ENCODE results near the gene SCN4B. TPM values are rescaled to one million over a fixed set of nuclear protein-coding genes. Genes with fewer than 3 reads are reported as not detected.

Gene SCN4B
- total RNA-seq, 4 donors from 2014 or later, result 0.35 to 8.3 (median 1.4) TPM

DNA sequence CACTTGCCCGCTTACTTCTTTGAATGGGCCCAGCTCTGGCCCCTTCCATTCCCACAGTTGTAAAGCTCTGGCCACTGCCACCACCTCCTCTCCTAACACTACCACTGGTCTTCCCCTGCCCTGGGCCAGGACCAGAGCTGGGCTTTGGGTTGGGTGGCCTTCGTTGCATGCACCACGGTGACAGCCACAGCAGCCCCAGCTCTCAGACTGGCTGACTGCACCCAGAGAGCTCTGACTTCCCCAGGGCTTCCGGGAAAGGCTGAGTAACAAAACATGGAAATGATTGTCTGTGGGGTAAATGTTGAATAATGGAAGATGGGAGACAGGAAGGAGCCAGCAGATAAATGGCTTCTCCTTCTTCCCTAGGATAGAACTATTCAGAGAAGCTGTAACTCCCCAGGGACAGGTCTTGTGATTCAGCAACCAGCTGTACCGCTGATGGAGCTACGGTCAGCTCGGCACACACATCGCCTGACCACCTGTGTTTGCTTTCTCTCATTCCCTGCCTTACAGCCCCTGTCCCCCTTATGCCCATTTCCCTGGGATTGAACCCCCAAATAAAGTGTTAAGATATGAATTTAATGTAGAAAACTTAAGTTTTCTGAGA lies 27.6 kb downstream of the SCN4B start:
- Histone ChIP-seq H3K9me3 (no peaks in the 10 kb centered on the region), H3K27ac (no peak overlapping the region), H3K4me3 (no peak overlapping the region), H3K27me3 (no peaks in the 10 kb centered on the region), H3K4me1 (no peaks in the 10 kb centered on the region), H3K36me3 (peaks cover 0 to 4% (median 0%) of the 10 kb centered on the region in 3 donors)
- TF ChIP-seq POLR2A (IDR thresholded peaks at IDR 0.05), result no peak
- TF ChIP-seq, protein P1, sequence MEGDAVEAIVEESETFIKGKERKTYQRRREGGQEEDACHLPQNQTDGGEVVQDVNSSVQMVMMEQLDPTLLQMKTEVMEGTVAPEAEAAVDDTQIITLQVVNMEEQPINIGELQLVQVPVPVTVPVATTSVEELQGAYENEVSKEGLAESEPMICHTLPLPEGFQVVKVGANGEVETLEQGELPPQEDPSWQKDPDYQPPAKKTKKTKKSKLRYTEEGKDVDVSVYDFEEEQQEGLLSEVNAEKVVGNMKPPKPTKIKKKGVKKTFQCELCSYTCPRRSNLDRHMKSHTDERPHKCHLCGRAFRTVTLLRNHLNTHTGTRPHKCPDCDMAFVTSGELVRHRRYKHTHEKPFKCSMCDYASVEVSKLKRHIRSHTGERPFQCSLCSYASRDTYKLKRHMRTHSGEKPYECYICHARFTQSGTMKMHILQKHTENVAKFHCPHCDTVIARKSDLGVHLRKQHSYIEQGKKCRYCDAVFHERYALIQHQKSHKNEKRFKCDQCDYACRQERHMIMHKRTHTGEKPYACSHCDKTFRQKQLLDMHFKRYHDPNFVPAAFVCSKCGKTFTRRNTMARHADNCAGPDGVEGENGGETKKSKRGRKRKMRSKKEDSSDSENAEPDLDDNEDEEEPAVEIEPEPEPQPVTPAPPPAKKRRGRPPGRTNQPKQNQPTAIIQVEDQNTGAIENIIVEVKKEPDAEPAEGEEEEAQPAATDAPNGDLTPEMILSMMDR (IDR thresholded peaks at IDR 0.05), result no peak
- DNase-seq, result no peak

DNA sequence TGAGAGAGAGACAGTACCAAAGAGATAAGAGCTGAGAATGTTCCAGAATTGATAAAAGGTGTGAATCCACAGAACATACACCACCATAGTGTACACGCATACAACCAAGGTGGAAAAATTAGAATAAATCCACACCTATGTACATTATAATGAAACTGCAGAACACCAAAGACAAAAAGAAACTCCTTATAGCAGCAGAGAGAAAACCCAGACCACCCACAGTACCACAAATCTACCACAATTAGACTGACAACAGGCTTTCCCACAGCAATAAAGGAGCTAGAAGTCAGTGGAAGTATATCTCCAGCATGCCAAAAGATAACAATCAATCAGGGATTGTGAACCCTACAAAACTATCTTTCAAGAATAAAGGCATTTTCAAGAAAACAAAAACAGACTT lies 31.8 kb downstream of the SCN4B start:
- Histone ChIP-seq H3K27me3 (no peaks in the 10 kb centered on the region), H3K27ac (no peak overlapping the region), H3K9me3 (no peaks in the 10 kb centered on the region), H3K36me3 (peaks cover 0 to 18% (median 0%) of the 10 kb centered on the region in 3 donors), H3K4me3 (no peak overlapping the region), H3K4me1 (no peaks in the 10 kb centered on the region)
- no peak for DNase-seq
- no peak for TF ChIP-seq POLR2A (IDR thresholded peaks at IDR 0.05)
- TF ChIP-seq, protein P1 (IDR thresholded peaks at IDR 0.05), result no peak

DNA sequence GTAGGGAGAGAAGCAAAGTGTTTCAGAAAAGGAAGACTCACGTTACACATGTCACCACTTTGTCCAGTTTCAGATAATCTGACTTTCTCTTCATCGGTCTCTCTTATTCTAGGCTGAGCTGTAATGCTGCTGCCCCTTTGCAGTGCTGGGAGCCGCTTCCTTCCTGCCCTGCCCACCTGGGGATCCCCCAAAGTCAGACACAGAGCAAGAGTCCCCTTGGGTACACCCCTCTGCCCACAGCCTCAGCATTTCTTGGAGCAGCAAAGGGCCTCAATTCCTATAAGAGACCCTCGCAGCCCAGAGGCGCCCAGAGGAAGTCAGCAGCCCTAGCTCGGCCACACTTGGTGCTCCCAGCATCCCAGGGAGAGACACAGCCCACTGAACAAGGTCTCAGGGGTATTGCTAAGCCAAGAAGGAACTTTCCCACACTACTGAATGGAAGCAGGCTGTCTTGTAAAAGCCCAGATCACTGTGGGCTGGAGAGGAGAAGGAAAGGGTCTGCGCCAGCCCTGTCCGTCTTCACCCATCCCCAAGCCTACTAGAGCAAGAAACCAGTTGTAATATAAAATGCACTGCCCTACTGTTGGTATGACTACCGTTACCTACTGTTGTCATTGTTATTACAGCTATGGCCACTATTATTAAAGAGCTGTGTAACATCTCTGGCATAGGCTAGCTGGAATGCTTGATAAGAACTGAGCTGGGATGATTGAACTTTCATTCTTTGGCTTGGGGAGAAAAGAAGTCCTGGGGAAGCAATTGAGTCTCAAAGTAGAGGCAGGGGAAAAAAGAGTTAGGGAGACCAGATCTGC lies 34.6 kb downstream of the SCN4B start:
- no peak for TF ChIP-seq POLR2A (IDR thresholded peaks at IDR 0.05)
- TF ChIP-seq, protein P1 (IDR thresholded peaks at IDR 0.05), result no peak
- no peak for DNase-seq
- Histone ChIP-seq H3K4me1 (no peaks in the 10 kb centered on the region), H3K27me3 (no peaks in the 10 kb centered on the region), H3K36me3 (peaks cover 0 to 29% (median 0%) of the 10 kb centered on the region in 3 donors), H3K4me3 (no peak overlapping the region), H3K27ac (no peak overlapping the region), H3K9me3 (no peaks in the 10 kb centered on the region)

DNA sequence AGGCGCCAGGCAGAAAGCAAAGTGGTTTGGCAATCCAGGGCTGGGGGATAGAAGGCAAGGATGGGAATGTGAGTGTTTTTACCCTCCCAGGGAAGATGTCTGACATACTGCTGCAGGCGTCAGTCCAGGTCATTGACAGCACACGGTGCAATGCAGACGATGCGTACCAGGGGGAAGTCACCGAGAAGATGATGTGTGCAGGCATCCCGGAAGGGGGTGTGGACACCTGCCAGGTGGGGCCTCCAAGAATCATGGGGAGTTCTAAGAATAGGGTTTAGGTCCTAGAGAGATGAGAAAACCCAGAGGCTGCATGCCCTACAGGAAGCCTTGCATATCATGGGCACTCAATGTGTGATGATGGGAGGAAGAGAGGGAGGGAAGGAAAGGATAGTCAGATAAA lies 37.6 kb downstream of the SCN4B start:
- H3K27ac ChIP-seq, result no peak overlapping the region
- no peak for DNase-seq
- H3K27me3 ChIP-seq, result no peaks in the 10 kb centered on the region
- TF ChIP-seq, protein P1 (IDR thresholded peaks at IDR 0.05), result no peak
- TF ChIP-seq POLR2A (IDR thresholded peaks at IDR 0.05), result no peak
- H3K4me1 ChIP-seq, result no peaks in the 10 kb centered on the region
- no peak overlapping the region for H3K4me3 ChIP-seq
- no peaks in the 10 kb centered on the region for H3K9me3 ChIP-seq
- H3K36me3 ChIP-seq, result peaks cover 0 to 29% (median 0%) of the 10 kb centered on the region in 3 donors

DNA sequence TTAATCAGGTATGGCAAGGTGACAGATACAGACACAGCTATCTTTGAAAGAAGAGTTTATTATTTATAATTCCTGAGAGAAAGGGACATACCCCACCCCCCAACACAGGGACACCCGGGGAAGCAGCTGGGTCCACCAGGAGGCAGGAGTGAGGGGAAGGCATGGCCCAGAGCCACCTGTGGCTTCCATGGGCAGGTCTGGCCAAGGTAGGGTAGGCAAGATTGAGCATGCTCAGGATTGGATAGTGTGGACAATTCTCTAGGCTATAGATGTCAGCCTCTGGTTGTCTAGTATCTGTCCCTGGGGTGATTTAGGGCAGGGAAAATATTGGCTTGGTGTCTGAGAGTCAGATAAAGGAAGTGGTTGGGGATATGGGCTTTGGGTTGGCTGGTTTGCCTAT lies 38.4 kb downstream of the SCN4B start:
- no peak for DNase-seq
- H3K27ac ChIP-seq, result no peak overlapping the region
- no peaks in the 10 kb centered on the region for H3K27me3 ChIP-seq
- no peaks in the 10 kb centered on the region for H3K4me1 ChIP-seq
- H3K36me3 ChIP-seq, result peaks cover 0 to 29% (median 0%) of the 10 kb centered on the region in 3 donors
- H3K9me3 ChIP-seq, result no peaks in the 10 kb centered on the region
- TF ChIP-seq, protein P1 (IDR thresholded peaks at IDR 0.05), result no peak
- no peak for TF ChIP-seq POLR2A (IDR thresholded peaks at IDR 0.05)
- H3K4me3 ChIP-seq, result no peak overlapping the region

Measured in Peyer's patch (tissue), 4 donors.